Mucosa of descending colon (tissue), 3 donors: Measurements from ENCODE around the gene SPSB1. TPM values are rescaled to one million over a fixed set of nuclear protein-coding genes. Genes with fewer than 3 reads are reported as not detected.

Experiments
- ATAC-seq: fragments of 200-7000 bp; cut with Tn5 transposase; one replicate; pipeline ENCODE4 v1.9.1; 2020; ENCODE audit warnings: mild to moderate bottlenecking, moderate library complexity
- DNase-seq, 3 donors: peaks; one replicate each; pipeline ENCODE4 v3.0.0-alpha.2; 2020
- H3K36me3 ChIP-seq: fragments of 200-600 bp; one replicate; pipeline ENCODE4 v1.8.0; 2021; ENCODE audit warnings: low read depth, mild to moderate bottlenecking
- H3K4me1 ChIP-seq: fragments of 200-600 bp; one replicate; pipeline ENCODE4 v1.8.0; 2021; ENCODE audit warnings: low read depth, mild to moderate bottlenecking
- H3K4me3 ChIP-seq: fragments of 200-600 bp; one replicate; pipeline ENCODE4 v1.8.0; 2021; ENCODE audit warnings: mild to moderate bottlenecking
- H3K9me3 ChIP-seq: fragments of 200-600 bp; one replicate; pipeline ENCODE4 v1.8.0; 2021; ENCODE audit warnings: mild to moderate bottlenecking
- CTCF ChIP-seq: fragments of 200-600 bp; IDR thresholded peaks from one replicate; pipeline ENCODE4 v1.8.0; 2022; ENCODE audit warnings: antibody characterized with exemption, mild to moderate bottlenecking
- intact Hi-C, 2 donors: fragments of 100-400 bp; cut with DNase I in 1 of 2; cut with micrococcal nuclease in 1 of 2; formaldehyde crosslinking; loops; one replicate each; pipeline versions ENCODE4 v1.11.0 to v1.11.1; 2022; cut with DNase I, micrococcal nuclease
- total RNA-seq, 3 donors: library from RNA; stranded (reverse); fragmentation: NEBNext Ultra II Directional in 2 of 3; extraction: Animal tissue kit (Norgen Biotek cat#: 25700) in 2 of 3; gene quantifications; one replicate each; pipeline versions ENCODE4 v1.2.1 to v1.2.4, GENCODE V29; 2021 to 2023
- donor health status: DM: no; HTN: no; CAD: no; lungs with moderate emphysema.
- donor health status: DM: no; HTN: no; CAD: no.
- donor health status: DM: no; HTN: yes; CAD: no.

Gene SPSB1
- total RNA-seq, 3 donors from 2014 or later = 22.1 to 35.5 (median 26.1) TPM

GRCh38 chr1:9300573-9300972, 7.9 kb downstream of the SPSB1 start:
- Histone ChIP-seq H3K9me3 (no peaks in the 10 kb centered on the region), H3K4me1 (peaks cover 41% of the 10 kb centered on the region), H3K4me3 (no peak overlapping the region), H3K36me3 (no peaks in the 10 kb centered on the region)
- intact Hi-C loops = no loop called here
- ATAC-seq = no peak
- TF ChIP-seq CTCF = no peak
- DNase-seq = no peak

GRCh38 chr1:9302745-9303524, 10.2 kb downstream of the SPSB1 start:
- ATAC-seq (peak; percentile 65), DNase-seq (no peak)
- no peaks in the 10 kb centered on the region for H3K9me3 ChIP-seq
- no peak overlapping the region for H3K4me3 ChIP-seq
- peaks cover 33% of the 10 kb centered on the region for H3K4me1 ChIP-seq
- no peak for TF ChIP-seq CTCF
- no peaks in the 10 kb centered on the region for H3K36me3 ChIP-seq
- intact Hi-C loops = no loop called here

- ATAC-seq (no peak), DNase-seq (no peak)
- H3K9me3 ChIP-seq = no peaks in the 10 kb centered on the region
- H3K4me3 ChIP-seq = no peak overlapping the region
- intact Hi-C loops = no loop called here
- TF ChIP-seq CTCF = no peak
- peaks cover 31% of the 10 kb centered on the region for H3K4me1 ChIP-seq
- H3K36me3 ChIP-seq = no peaks in the 10 kb centered on the region
These were observed 11.2 kb downstream of the SPSB1 start for GRCh38 chr1:9303916-9304315.

- TF ChIP-seq CTCF = no peak
- intact Hi-C loops = no loop called here
- DNase-seq (no peak), ATAC-seq (no peak)
- Histone ChIP-seq H3K4me1 (peaks cover 28% of the 10 kb centered on the region), H3K4me3 (no peak overlapping the region), H3K36me3 (no peaks in the 10 kb centered on the region), H3K9me3 (no peaks in the 10 kb centered on the region)
These were observed 12.5 kb downstream of the SPSB1 start for GRCh38 chr1:9305216-9305615.

- TF ChIP-seq CTCF = no peak
- peaks cover 20% of the 10 kb centered on the region for H3K4me1 ChIP-seq
- ATAC-seq = no peak
- no peaks in the 10 kb centered on the region for H3K9me3 ChIP-seq
- intact Hi-C loops = no loop called here
- H3K4me3 ChIP-seq = no peak overlapping the region
- H3K36me3 ChIP-seq = no peaks in the 10 kb centered on the region
- no peak for DNase-seq
These were observed 13.3 kb downstream of the SPSB1 start for GRCh38 chr1:9306006-9306405.

- Histone ChIP-seq H3K9me3 (no peaks in the 10 kb centered on the region), H3K36me3 (no peaks in the 10 kb centered on the region), H3K4me1 (peaks cover 13% of the 10 kb centered on the region), H3K4me3 (no peak overlapping the region)
- intact Hi-C loops = no loop called here
- no peak for TF ChIP-seq CTCF
- ATAC-seq (no peak), DNase-seq (peak in 1 of 3 donors; percentile 1)
These were observed 14.6 kb downstream of the SPSB1 start for GRCh38 chr1:9307303-9307702.
